ENCODE results near the gene TP63.

DNA sequence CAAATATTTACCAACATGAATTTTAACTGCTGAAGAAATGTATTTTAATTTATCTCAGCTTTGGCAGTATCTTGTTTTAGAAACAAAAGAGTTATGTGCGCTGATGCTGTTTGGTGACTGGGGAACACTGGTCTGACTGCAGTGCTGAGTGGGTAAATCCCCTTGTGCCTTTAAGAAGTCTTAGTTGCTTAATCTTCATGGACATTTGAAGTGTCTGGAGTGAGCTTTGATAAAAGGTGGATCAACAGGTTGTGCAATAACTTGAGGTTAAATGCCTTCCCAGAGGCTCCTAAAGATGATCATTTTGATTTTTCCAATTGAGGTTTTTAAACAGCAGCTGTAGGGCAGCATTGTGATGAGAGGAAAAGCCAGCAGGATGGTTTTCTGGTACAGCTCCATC lies 68.7 kb downstream of the TP63 start:
- TF ChIP-seq EGR1 (IDR thresholded peaks at IDR 0.05), result no peak
- no peak for TF ChIP-seq CREB1 (IDR thresholded peaks at IDR 0.05; ENCODE audit: low read depth)
- TF ChIP-seq TAF1 (IDR thresholded peaks at IDR 0.05; ENCODE audit: low read depth), result no peak
- TF ChIP-seq ZBTB7A (IDR thresholded peaks at IDR 0.05; ENCODE audit: low read depth), result no peak
- TF ChIP-seq EP300 (IDR thresholded peaks at IDR 0.05; ENCODE audit: borderline replicate concordance), result no peak
- no peak for TF ChIP-seq YY1 (IDR thresholded peaks at IDR 0.05; ENCODE audit: low read depth)
- TF ChIP-seq, protein P1, sequence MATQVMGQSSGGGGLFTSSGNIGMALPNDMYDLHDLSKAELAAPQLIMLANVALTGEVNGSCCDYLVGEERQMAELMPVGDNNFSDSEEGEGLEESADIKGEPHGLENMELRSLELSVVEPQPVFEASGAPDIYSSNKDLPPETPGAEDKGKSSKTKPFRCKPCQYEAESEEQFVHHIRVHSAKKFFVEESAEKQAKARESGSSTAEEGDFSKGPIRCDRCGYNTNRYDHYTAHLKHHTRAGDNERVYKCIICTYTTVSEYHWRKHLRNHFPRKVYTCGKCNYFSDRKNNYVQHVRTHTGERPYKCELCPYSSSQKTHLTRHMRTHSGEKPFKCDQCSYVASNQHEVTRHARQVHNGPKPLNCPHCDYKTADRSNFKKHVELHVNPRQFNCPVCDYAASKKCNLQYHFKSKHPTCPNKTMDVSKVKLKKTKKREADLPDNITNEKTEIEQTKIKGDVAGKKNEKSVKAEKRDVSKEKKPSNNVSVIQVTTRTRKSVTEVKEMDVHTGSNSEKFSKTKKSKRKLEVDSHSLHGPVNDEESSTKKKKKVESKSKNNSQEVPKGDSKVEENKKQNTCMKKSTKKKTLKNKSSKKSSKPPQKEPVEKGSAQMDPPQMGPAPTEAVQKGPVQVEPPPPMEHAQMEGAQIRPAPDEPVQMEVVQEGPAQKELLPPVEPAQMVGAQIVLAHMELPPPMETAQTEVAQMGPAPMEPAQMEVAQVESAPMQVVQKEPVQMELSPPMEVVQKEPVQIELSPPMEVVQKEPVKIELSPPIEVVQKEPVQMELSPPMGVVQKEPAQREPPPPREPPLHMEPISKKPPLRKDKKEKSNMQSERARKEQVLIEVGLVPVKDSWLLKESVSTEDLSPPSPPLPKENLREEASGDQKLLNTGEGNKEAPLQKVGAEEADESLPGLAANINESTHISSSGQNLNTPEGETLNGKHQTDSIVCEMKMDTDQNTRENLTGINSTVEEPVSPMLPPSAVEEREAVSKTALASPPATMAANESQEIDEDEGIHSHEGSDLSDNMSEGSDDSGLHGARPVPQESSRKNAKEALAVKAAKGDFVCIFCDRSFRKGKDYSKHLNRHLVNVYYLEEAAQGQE (IDR thresholded peaks at IDR 0.05; ENCODE audit: low read depth), result no peak
- TF ChIP-seq NFIC (IDR thresholded peaks at IDR 0.05), result no peak
- TF ChIP-seq RAD21 (IDR thresholded peaks at IDR 0.05; ENCODE audit: low read depth), result no peak
- TF ChIP-seq TEAD4 (IDR thresholded peaks at IDR 0.05), result no peak
- TF ChIP-seq, protein P2, sequence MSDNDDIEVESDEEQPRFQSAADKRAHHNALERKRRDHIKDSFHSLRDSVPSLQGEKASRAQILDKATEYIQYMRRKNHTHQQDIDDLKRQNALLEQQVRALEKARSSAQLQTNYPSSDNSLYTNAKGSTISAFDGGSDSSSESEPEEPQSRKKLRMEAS (IDR thresholded peaks at IDR 0.05), result no peak
- TF ChIP-seq CEBPB (IDR thresholded peaks at IDR 0.05), result peak; percentile 47; the same call in 1 of the 2 replicates
- TF ChIP-seq FOXM1 (IDR thresholded peaks at IDR 0.05; ENCODE audit: borderline replicate concordance, low read depth), result no peak
- TF ChIP-seq, protein P3, sequence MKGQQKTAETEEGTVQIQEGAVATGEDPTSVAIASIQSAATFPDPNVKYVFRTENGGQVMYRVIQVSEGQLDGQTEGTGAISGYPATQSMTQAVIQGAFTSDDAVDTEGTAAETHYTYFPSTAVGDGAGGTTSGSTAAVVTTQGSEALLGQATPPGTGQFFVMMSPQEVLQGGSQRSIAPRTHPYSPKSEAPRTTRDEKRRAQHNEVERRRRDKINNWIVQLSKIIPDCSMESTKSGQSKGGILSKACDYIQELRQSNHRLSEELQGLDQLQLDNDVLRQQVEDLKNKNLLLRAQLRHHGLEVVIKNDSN (IDR thresholded peaks at IDR 0.05), result no peak
